HL-60 (cell line): ENCODE results near the gene TRPC4AP.

ENCODE experiments used
- CTCF ChIP-seq: IDR thresholded peaks from one replicate; pipeline ENCODE4 v1.5.1; 2011; ENCODE audit warnings: low read length, control low read depth, inconsistent platforms; ENCODE audit not compliant: insufficient read depth
- POLR2AphosphoS5 ChIP-seq: IDR thresholded peaks from 2 replicates; pipeline ENCODE4 v1.6.1; 2012; ENCODE audit warnings: low read depth

- TF ChIP-seq POLR2AphosphoS5 (no peak), CTCF (no peak)
Measured at GRCh38 chr20:35059612-35060011, 33.0 kb downstream of the TRPC4AP start.
